ENCODE results near the gene TMEM117. TPM values are rescaled to one million over a fixed set of nuclear protein-coding genes. Genes with fewer than 3 reads are reported as not detected.

TMEM117 gene
- total RNA-seq, 2 experiments from 2014 or later = 1.4 TPM

DNA sequence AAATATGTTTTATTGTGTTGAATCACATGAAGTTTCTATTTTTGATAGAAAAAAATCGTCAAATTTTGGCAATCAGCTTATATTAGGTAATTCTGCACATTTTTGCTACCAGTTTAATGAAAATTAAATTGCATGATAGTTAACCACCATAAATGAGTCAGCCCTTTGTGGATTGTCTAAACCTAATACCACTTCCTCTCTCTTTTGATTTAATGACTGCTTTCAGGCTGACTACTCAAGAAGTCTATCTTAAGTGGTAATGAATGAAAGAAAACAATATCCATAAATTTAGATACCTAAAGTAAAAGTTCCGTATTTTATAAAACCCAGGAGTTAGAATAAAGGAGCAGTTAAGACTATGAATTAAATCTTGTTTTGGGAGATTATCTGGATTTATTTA lies 450.5 kb downstream of the TMEM117 start:
- Mint-ChIP-seq H3K4me3 (no peak overlapping the region), H3K4me1 (peaks cover 11% of the 10 kb centered on the region), H3K27ac (no peak overlapping the region), H3K27me3 (no peaks in the 10 kb centered on the region), H3K36me3 (ENCODE audit: low read depth) (no peaks in the 10 kb centered on the region), H3K9me3 (ENCODE audit: low read depth) (peaks cover 3% of the 10 kb centered on the region)
- no peak for DNase-seq
- POLR2A ChIA-PET = no interaction called here
- CTCF ChIA-PET = interaction anchor here (0.6 kb wide), 1 partner anchor 121 kb away, joined by 3 read pairs; no protein-coding TSS in a partner anchor
- peak; percentile 63 for ATAC-seq
- intact Hi-C loops (cut with DNase I, micrococcal nuclease) = no loop called here

- ChIA-PET CTCF (no interaction called here), POLR2A (no interaction called here)
- Mint-ChIP-seq H3K4me3 (no peak overlapping the region), H3K36me3 (ENCODE audit: low read depth) (no peaks in the 10 kb centered on the region), H3K27ac (no peak overlapping the region), H3K9me3 (ENCODE audit: low read depth) (peaks cover 3% of the 10 kb centered on the region), H3K27me3 (no peaks in the 10 kb centered on the region), H3K4me1 (peaks cover 11% of the 10 kb centered on the region)
- ATAC-seq (no peak), DNase-seq (no peak)
- intact Hi-C loops (cut with DNase I, micrococcal nuclease) = no loop called here
These were observed 451.1 kb downstream of the TMEM117 start for GRCh38 chr12:44286821-44287505.

DNA sequence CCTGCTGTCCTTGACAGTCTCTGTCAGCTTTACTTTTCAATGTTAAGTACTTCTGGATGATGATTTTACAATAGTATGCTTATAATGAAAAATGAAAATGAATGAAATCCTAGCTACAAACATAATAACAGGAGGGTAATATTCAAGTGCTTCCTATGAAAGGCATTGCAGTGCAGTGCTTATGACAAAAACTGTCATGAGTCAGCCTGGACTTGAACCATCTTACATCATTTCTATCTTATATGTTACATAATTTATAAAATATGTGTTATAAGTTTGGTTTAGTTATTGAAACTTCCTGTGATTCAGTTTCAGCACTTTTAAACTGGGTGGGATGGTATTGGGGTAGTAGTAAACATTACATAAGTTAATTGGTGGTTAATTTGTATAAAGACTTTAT lies 451.7 kb downstream of the TMEM117 start:
- no peak for DNase-seq
- Mint-ChIP-seq H3K27ac (no peak overlapping the region), H3K36me3 (ENCODE audit: low read depth) (no peaks in the 10 kb centered on the region), H3K9me3 (ENCODE audit: low read depth) (peaks cover 3% of the 10 kb centered on the region), H3K27me3 (no peaks in the 10 kb centered on the region), H3K4me3 (no peak overlapping the region), H3K4me1 (peaks cover 11% of the 10 kb centered on the region)
- CTCF ChIA-PET = no interaction called here
- ATAC-seq = no peak
- intact Hi-C loops (cut with DNase I, micrococcal nuclease) = no loop called here
- POLR2A ChIA-PET = no interaction called here

DNA sequence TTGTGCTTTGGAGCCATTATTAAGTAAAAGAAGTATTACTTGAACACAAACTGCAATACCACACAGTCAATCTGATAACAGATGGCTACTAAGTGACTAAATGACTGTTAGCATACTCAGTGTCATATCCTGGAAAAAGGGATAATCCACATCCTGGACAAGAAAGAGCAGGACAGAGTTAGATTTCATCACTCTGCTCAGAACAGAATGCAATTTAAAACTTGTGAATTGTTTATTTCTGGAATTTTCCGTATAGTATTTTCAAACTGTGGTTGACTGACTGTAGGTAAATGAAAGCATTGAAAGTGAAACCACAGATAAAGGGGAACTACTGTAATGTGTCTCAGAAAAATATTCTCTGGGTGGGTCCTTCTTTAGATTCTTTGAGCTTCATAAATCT lies 458.8 kb downstream of the TMEM117 start:
- ChIA-PET CTCF (no interaction called here), POLR2A (no interaction called here)
- H3K9me3 Mint-ChIP-seq (ENCODE audit: low read depth) = peaks cover 8% of the 10 kb centered on the region
- H3K27ac Mint-ChIP-seq = no peak overlapping the region
- DNase-seq = no peak
- no peaks in the 10 kb centered on the region for H3K4me1 Mint-ChIP-seq
- no peak for ATAC-seq
- H3K4me3 Mint-ChIP-seq = no peak overlapping the region
- H3K36me3 Mint-ChIP-seq (ENCODE audit: low read depth) = peaks cover 4% of the 10 kb centered on the region
- no peaks in the 10 kb centered on the region for H3K27me3 Mint-ChIP-seq
- intact Hi-C loops (cut with DNase I, micrococcal nuclease) = no loop called here

GRCh38 chr12:44295958-44296623 lies 460.2 kb downstream of the TMEM117 start:
- intact Hi-C loops (cut with DNase I, micrococcal nuclease) = no loop called here
- Mint-ChIP-seq H3K4me1 (no peaks in the 10 kb centered on the region), H3K27ac (no peak overlapping the region), H3K9me3 (ENCODE audit: low read depth) (peaks cover 6% of the 10 kb centered on the region), H3K36me3 (ENCODE audit: low read depth) (peaks cover 4% of the 10 kb centered on the region), H3K4me3 (no peak overlapping the region), H3K27me3 (no peaks in the 10 kb centered on the region)
- CTCF ChIA-PET = interaction anchor here (0.7 kb wide), 1 partner anchor 15 kb away, joined by 3 read pairs; no protein-coding TSS in a partner anchor
- ATAC-seq = no peak
- no peak for DNase-seq
- POLR2A ChIA-PET = no interaction called here

DNA sequence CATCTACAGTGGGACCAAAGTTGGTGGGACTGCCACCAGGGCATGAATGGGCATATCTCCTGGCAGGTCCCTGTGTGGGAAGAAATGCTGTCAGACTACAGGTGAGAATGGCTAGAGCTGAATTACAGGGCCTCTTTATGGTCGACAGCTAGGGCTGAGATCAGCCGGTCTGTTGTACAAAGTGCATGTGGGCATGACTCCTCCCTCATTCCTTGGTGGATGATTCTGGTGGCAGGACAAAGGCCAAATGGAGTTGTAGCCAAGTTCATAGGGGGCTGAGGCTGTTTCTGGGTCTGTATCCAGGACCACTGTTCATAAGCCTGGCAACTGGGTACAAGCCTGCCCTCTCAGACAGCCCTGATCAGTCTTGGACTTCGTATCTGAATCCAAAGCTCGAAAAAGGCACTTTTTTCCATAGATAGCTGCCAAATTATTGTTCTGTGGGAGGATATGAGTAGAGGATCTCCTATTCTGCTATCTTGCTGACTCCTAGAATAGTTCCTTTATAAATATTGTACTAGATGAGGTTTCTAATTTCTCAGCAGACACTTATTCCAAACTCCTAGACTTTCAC lies 460.8 kb downstream of the TMEM117 start:
- Mint-ChIP-seq H3K4me1 (no peaks in the 10 kb centered on the region), H3K27me3 (no peaks in the 10 kb centered on the region), H3K36me3 (ENCODE audit: low read depth) (peaks cover 4% of the 10 kb centered on the region), H3K9me3 (ENCODE audit: low read depth) (peaks cover 6% of the 10 kb centered on the region), H3K27ac (no peak overlapping the region), H3K4me3 (no peak overlapping the region)
- ChIA-PET POLR2A (no interaction called here), CTCF (interaction anchor here (0.7 kb wide), 1 partner anchor 14 kb away, joined by 3 read pairs; no protein-coding TSS in a partner anchor)
- DNase-seq (no peak), ATAC-seq (no peak)
- intact Hi-C loops (cut with DNase I, micrococcal nuclease) = no loop called here

DNA sequence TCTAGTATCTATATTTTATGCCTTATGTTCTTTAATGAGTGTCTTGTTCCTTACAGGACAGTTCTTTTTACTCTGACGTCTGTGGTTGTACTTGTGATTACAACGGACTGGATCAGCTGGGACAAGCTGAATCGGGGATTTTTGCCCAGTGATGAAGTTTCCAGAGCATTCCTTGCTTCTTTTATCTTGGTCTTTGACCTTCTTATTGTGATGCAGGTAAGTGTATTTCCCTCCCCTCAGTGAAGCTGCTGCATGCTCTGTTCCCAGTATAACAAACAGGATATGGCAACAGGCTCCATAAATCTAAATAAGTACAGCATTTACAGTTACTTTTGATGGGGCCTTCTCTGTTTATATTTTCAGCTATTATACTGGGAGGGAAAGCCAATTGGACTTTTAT lies 463.6 kb downstream of the TMEM117 start:
- Mint-ChIP-seq H3K4me1 (no peaks in the 10 kb centered on the region), H3K36me3 (ENCODE audit: low read depth) (peaks cover 15% of the 10 kb centered on the region), H3K9me3 (ENCODE audit: low read depth) (peaks cover 6% of the 10 kb centered on the region), H3K4me3 (no peak overlapping the region), H3K27ac (no peak overlapping the region), H3K27me3 (no peaks in the 10 kb centered on the region)
- CTCF ChIA-PET = interaction anchor here (0.6 kb wide), 1 partner anchor 1380 kb away, joined by 3 read pairs; no protein-coding TSS in a partner anchor
- POLR2A ChIA-PET = no interaction called here
- DNase-seq = no peak
- intact Hi-C loops (cut with DNase I, micrococcal nuclease) = no loop called here
- ATAC-seq = no peak

DNA sequence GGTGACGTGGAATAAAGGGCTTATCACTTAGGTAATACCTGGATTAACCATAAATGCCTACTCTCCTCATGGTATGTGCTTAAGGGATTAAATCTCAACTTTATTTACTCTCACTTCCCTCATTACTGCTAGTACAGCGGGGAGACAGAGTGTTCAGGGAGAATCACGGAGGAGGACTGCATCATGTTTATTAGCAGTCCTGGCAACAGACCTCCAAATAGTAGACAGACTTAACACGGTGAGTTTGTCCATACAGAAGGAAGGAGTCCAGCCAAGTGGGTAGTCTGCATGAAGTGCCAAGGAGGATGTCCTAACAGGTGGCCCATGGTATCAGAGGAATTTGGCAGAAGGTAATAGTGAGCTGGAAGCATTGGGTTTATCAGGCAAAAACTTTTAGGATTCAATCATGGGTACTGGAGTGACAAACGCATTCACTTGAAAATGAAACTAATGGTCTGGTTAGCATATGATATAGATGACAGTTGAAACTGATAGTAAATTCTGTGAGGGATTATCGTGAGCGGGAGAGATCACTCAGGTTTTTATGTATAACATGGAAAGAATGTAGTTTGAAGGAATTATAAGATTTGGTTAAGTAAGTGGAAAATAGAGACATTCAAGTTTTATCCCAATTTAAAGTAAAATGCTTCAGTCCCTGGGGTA lies 471.8 kb downstream of the TMEM117 start:
- no peak overlapping the region for H3K4me3 Mint-ChIP-seq
- H3K4me1 Mint-ChIP-seq = no peaks in the 10 kb centered on the region
- ChIA-PET CTCF (no interaction called here), POLR2A (no interaction called here)
- ATAC-seq (no peak), DNase-seq (no peak)
- H3K27me3 Mint-ChIP-seq = no peaks in the 10 kb centered on the region
- peaks cover 11% of the 10 kb centered on the region for H3K9me3 Mint-ChIP-seq (ENCODE audit: low read depth)
- intact Hi-C loops (cut with DNase I, micrococcal nuclease) = no loop called here
- peaks cover 12% of the 10 kb centered on the region for H3K36me3 Mint-ChIP-seq (ENCODE audit: low read depth)
- no peak overlapping the region for H3K27ac Mint-ChIP-seq

- ChIA-PET CTCF (interaction anchor here (1.1 kb wide), 1 partner anchor 35 kb away, joined by 3 read pairs; no protein-coding TSS in a partner anchor), POLR2A (no interaction called here)
- H3K27me3 Mint-ChIP-seq = no peaks in the 10 kb centered on the region
- H3K9me3 Mint-ChIP-seq (ENCODE audit: low read depth) = peaks cover 6% of the 10 kb centered on the region
- ATAC-seq (no peak), DNase-seq (no peak)
- H3K27ac Mint-ChIP-seq = no peak overlapping the region
- no peak overlapping the region for H3K4me3 Mint-ChIP-seq
- H3K4me1 Mint-ChIP-seq = no peaks in the 10 kb centered on the region
- intact Hi-C loops (cut with DNase I, micrococcal nuclease) = no loop called here
- peaks cover 4% of the 10 kb centered on the region for H3K36me3 Mint-ChIP-seq (ENCODE audit: low read depth)
These were observed 477.3 kb downstream of the TMEM117 start for GRCh38 chr12:44313188-44313587.

DNA sequence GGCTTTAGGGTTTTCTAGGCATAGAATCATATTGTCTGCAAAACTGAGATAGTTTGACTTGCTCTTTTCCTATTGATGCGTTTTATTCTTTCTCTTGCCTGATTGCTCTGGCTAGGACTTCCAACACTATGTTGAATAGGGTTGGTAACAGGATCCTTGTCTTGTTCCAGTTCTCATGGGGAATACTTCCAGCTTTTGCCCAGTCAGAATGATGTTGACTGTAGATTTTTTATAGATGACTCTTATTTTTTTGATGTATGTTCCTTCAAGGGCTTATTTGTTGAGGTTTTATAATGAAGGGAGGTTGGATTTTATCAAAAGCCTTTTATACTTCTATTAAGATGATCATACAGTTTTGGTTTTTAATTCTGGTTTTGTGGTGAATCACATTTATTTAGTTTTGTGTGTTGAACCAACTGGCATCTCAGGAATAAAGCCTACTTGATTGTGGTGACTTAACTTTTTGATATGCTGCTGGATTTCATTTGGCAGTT lies 478.2 kb downstream of the TMEM117 start:
- no peaks in the 10 kb centered on the region for H3K27me3 Mint-ChIP-seq
- no peak overlapping the region for H3K4me3 Mint-ChIP-seq
- intact Hi-C loops (cut with DNase I, micrococcal nuclease) = no loop called here
- CTCF ChIA-PET = interaction anchor here (1.1 kb wide), 2 partner anchors 12 to 34 kb away, joined by 3 read pairs; no protein-coding TSS in a partner anchor
- DNase-seq = no peak
- ATAC-seq = no peak
- H3K27ac Mint-ChIP-seq = no peak overlapping the region
- H3K9me3 Mint-ChIP-seq (ENCODE audit: low read depth) = peaks cover 6% of the 10 kb centered on the region
- POLR2A ChIA-PET = no interaction called here
- H3K4me1 Mint-ChIP-seq = no peaks in the 10 kb centered on the region
- H3K36me3 Mint-ChIP-seq (ENCODE audit: low read depth) = peaks cover 4% of the 10 kb centered on the region

- peak; percentile 72 for ATAC-seq
- CTCF ChIA-PET = interaction anchor here (1.5 kb wide), 1 partner anchor 12 kb away, joined by 4 read pairs; no protein-coding TSS in a partner anchor
These were observed 481.8 kb downstream of the TMEM117 start for GRCh38 chr12:44317651-44318126.

More at GRCh38 chr12:44317651-44318126, 481.8 kb downstream of the TMEM117 start:
- intact Hi-C loops (cut with DNase I, micrococcal nuclease) = loop anchor here (1.0 to 5.0 kb wide), 3 partner anchors 360 to 614 kb away; no protein-coding TSS in a partner anchor
- DNase-seq = peak; percentile 7
- Mint-ChIP-seq H3K4me3 (no peak overlapping the region), H3K27me3 (no peaks in the 10 kb centered on the region), H3K9me3 (ENCODE audit: low read depth) (no peaks in the 10 kb centered on the region), H3K4me1 (no peaks in the 10 kb centered on the region), H3K36me3 (ENCODE audit: low read depth) (no peaks in the 10 kb centered on the region), H3K27ac (no peak overlapping the region)
- POLR2A ChIA-PET = no interaction called here

Measured in activated CD4-positive, alpha-beta T cell treated with anti-CD3 and anti-CD28 coated beads for 36 hours (primary cell).